ENCODE measurements around the gene TMEM219.
"Not testable (repeated sequence)": the region's sequence is repeated elsewhere in the genome, so short reads cannot be mapped to it uniquely, and the experiment has no call there.

TMEM219 gene

GRCh38 chr16:30005341-30006094 lies 43.6 kb downstream of the TMEM219 start:
- Mint-ChIP-seq H3K36me3 (no peaks in the 10 kb centered on the region), H3K4me3 (no peak overlapping the region), H3K27me3 (no peaks in the 10 kb centered on the region), H3K4me1 (ENCODE audit: low read depth) (peaks cover 7% of the 10 kb centered on the region), H3K9me3 (ENCODE audit: low read depth) (no peaks in the 10 kb centered on the region), H3K27ac (no peak overlapping the region)

- H3K4me1 Mint-ChIP-seq (ENCODE audit: low read depth): peaks cover 7% of the 10 kb centered on the region
- no peak overlapping the region for H3K4me3 Mint-ChIP-seq
- no peak overlapping the region for H3K27ac Mint-ChIP-seq
- no peaks in the 10 kb centered on the region for H3K36me3 Mint-ChIP-seq
- H3K27me3 Mint-ChIP-seq: no peaks in the 10 kb centered on the region
- no peaks in the 10 kb centered on the region for H3K9me3 Mint-ChIP-seq (ENCODE audit: low read depth)
Measured at GRCh38 chr16:30006095-30006473, 44.2 kb downstream of the TMEM219 start.

GRCh38 chr16:30006659-30007377 lies 44.9 kb downstream of the TMEM219 start:
- H3K9me3 Mint-ChIP-seq (ENCODE audit: low read depth): no peaks in the 10 kb centered on the region
- no peak overlapping the region for H3K4me3 Mint-ChIP-seq
- no peaks in the 10 kb centered on the region for H3K27me3 Mint-ChIP-seq
- peaks cover 8% of the 10 kb centered on the region for H3K4me1 Mint-ChIP-seq (ENCODE audit: low read depth)
- H3K27ac Mint-ChIP-seq: no peak overlapping the region
- no peaks in the 10 kb centered on the region for H3K36me3 Mint-ChIP-seq

GRCh38 chr16:30007378-30007895 lies 45.6 kb downstream of the TMEM219 start:
- Mint-ChIP-seq H3K9me3 (ENCODE audit: low read depth) (no peaks in the 10 kb centered on the region), H3K27ac (no peak overlapping the region), H3K4me1 (ENCODE audit: low read depth) (peaks cover 9% of the 10 kb centered on the region), H3K36me3 (no peaks in the 10 kb centered on the region), H3K4me3 (no peak overlapping the region), H3K27me3 (peaks cover 2% of the 10 kb centered on the region)

- Mint-ChIP-seq H3K4me3 (peak overlapping the region; percentile 23), H3K27ac (no peak overlapping the region), H3K4me1 (ENCODE audit: low read depth) (peaks cover 7% of the 10 kb centered on the region), H3K9me3 (ENCODE audit: low read depth) (no peaks in the 10 kb centered on the region), H3K36me3 (no peaks in the 10 kb centered on the region), H3K27me3 (peaks cover 2% of the 10 kb centered on the region)
Measured at GRCh38 chr16:30009085-30009862, 47.4 kb downstream of the TMEM219 start.

GRCh38 chr16:30009990-30010843 lies 48.3 kb downstream of the TMEM219 start:
- peaks cover 2% of the 10 kb centered on the region for H3K27me3 Mint-ChIP-seq

GRCh38 chr16:30010844-30011713 lies 49.2 kb downstream of the TMEM219 start, which contains the start of gene DOC2A:
Gene DOC2A, minus strand, starts transcription at chr16:30011027. Its CDS starts 805 bp downstream, at chr16:30010222.
- peaks cover 7% of the 10 kb centered on the region for H3K4me1 Mint-ChIP-seq (ENCODE audit: low read depth)
- no peaks in the 10 kb centered on the region for H3K36me3 Mint-ChIP-seq
- peaks cover 2% of the 10 kb centered on the region for H3K27me3 Mint-ChIP-seq
- peak within 1 kb of the TSS; percentile 88 for H3K4me3 Mint-ChIP-seq
- H3K9me3 Mint-ChIP-seq (ENCODE audit: low read depth): no peaks in the 10 kb centered on the region
- H3K27ac Mint-ChIP-seq: peak within 1 kb of the TSS; percentile 46

More at GRCh38 chr16:30009990-30010843, 48.3 kb downstream of the TMEM219 start:
- no peaks in the 10 kb centered on the region for H3K9me3 Mint-ChIP-seq (ENCODE audit: low read depth)
- H3K4me1 Mint-ChIP-seq (ENCODE audit: low read depth): peaks cover 7% of the 10 kb centered on the region
- peak overlapping the region; percentile 46 for H3K27ac Mint-ChIP-seq
- no peaks in the 10 kb centered on the region for H3K36me3 Mint-ChIP-seq
- H3K4me3 Mint-ChIP-seq: peak overlapping the region; percentile 77

- Mint-ChIP-seq H3K27ac (no peak overlapping the region), H3K9me3 (ENCODE audit: low read depth) (no peaks in the 10 kb centered on the region), H3K4me1 (ENCODE audit: low read depth) (peaks cover 7% of the 10 kb centered on the region), H3K36me3 (no peaks in the 10 kb centered on the region), H3K27me3 (peaks cover 2% of the 10 kb centered on the region), H3K4me3 (peak overlapping the region; percentile 88)
Measured at GRCh38 chr16:30011714-30012504, 50.0 kb downstream of the TMEM219 start.

- not testable (repeated sequence) for H3K27me3 Mint-ChIP-seq; H3K4me1 Mint-ChIP-seq (ENCODE audit: low read depth); H3K36me3 Mint-ChIP-seq; H3K4me3 Mint-ChIP-seq; H3K9me3 Mint-ChIP-seq (ENCODE audit: low read depth); H3K27ac Mint-ChIP-seq
Measured at GRCh38 chr16:30012598-30012997, 50.7 kb downstream of the TMEM219 start.

- H3K4me3 Mint-ChIP-seq; H3K36me3 Mint-ChIP-seq; H3K9me3 Mint-ChIP-seq (ENCODE audit: low read depth); H3K27ac Mint-ChIP-seq; H3K4me1 Mint-ChIP-seq (ENCODE audit: low read depth); H3K27me3 Mint-ChIP-seq: not testable (repeated sequence)
Measured at GRCh38 chr16:30015450-30015849, 53.6 kb downstream of the TMEM219 start.

GRCh38 chr16:30016555-30017276 lies 54.8 kb downstream of the TMEM219 start:
- H3K9me3 Mint-ChIP-seq (ENCODE audit: low read depth): no peaks in the 10 kb centered on the region
- H3K4me1 Mint-ChIP-seq (ENCODE audit: low read depth): peaks cover 8% of the 10 kb centered on the region
- peaks cover 2% of the 10 kb centered on the region for H3K27me3 Mint-ChIP-seq
- no peak overlapping the region for H3K4me3 Mint-ChIP-seq
- H3K27ac Mint-ChIP-seq: no peak overlapping the region
- no peaks in the 10 kb centered on the region for H3K36me3 Mint-ChIP-seq

GRCh38 chr16:30017277-30017656 lies 55.4 kb downstream of the TMEM219 start:
- H3K9me3 Mint-ChIP-seq (ENCODE audit: low read depth): no peaks in the 10 kb centered on the region

More at GRCh38 chr16:30017277-30017656, 55.4 kb downstream of the TMEM219 start:
- peaks cover 3% of the 10 kb centered on the region for H3K4me1 Mint-ChIP-seq (ENCODE audit: low read depth)
- H3K4me3 Mint-ChIP-seq: no peak overlapping the region
- H3K36me3 Mint-ChIP-seq: no peaks in the 10 kb centered on the region
- no peak overlapping the region for H3K27ac Mint-ChIP-seq
- H3K27me3 Mint-ChIP-seq: no peaks in the 10 kb centered on the region

Measured in activated naive CD8-positive, alpha-beta T cell (primary cell).